Astrocyte (in vitro differentiated cells and primary cell): ENCODE data around the gene CRB2.

ENCODE experiments used
- CTCF ChIP-seq: IDR thresholded peaks from 2 replicates; pipeline ENCODE4 v1.5.1; 2011; ENCODE audit warnings: low read depth, mild to moderate bottlenecking, inconsistent platforms, low read length, moderate library complexity; ENCODE audit not compliant: insufficient read depth
- EZH2 ChIP-seq: IDR thresholded peaks from 2 replicates; pipeline ENCODE4 v1.6.1; 2012; ENCODE audit warnings: mild to moderate bottlenecking, low read length, inconsistent platforms; ENCODE audit not compliant: insufficient read depth

- TF ChIP-seq CTCF, result no peak
- no peak for TF ChIP-seq EZH2
Observed at GRCh38 chr9:123359106-123359505, 3.1 kb downstream of the CRB2 start.
